SK-N-SH treated with all-trans-retinoic acid at 6 μM for 48 hours (cell line): Measurements from ENCODE around the gene GPANK1.
A peak's percentile ranks its signal among the peaks of the same experiment; 100 is the strongest.

Experiments used
- ATAC-seq: fragments of 200-7000 bp; cut with Tn5 transposase; 3 replicates; pipeline ENCODE4 v1.9.1; 2020; ENCODE audit warnings: mild to moderate bottlenecking, moderate library complexity
- ARNTL ChIP-seq: fragments of 450-650 bp; formaldehyde crosslinking; IDR thresholded peaks from 2 replicates; pipeline ENCODE4 v1.5.0; 2020; ENCODE audit warnings: low read depth, mild to moderate bottlenecking, moderate library complexity, borderline replicate concordance
- CSDC2 ChIP-seq: fragments of 250-450 bp; sonication (Bioruptor Pico); IDR thresholded peaks from 2 replicates; pipeline ENCODE4 v1.5.0; 2020; ENCODE audit warnings: mild to moderate bottlenecking, moderate library complexity
- ESRRG ChIP-seq: fragments of 250-450 bp; sonication (Bioruptor Pico); IDR thresholded peaks from 2 replicates; pipeline ENCODE4 v1.6.1; 2021; ENCODE audit warnings: mild to moderate bottlenecking
- GLIS3 ChIP-seq: fragments of 250-450 bp; sonication (Bioruptor Pico); IDR thresholded peaks from 2 replicates; pipeline ENCODE4 v1.5.0; 2020; ENCODE audit warnings: mild to moderate bottlenecking, moderate library complexity
- ISL1 ChIP-seq: fragments of 250-450 bp; sonication (Bioruptor Pico); IDR thresholded peaks from 2 replicates; pipeline ENCODE4 v2.1.2; 2022; ENCODE audit warnings: mild to moderate bottlenecking, moderate library complexity
- OSR1 ChIP-seq: fragments of 250-450 bp; sonication (Bioruptor Pico); IDR thresholded peaks from 2 replicates; pipeline ENCODE4 v1.8.0; 2022; ENCODE audit warnings: moderate library complexity, mild to moderate bottlenecking, inconsistent platforms
- PPARA ChIP-seq: fragments of 250-450 bp; sonication (Bioruptor Pico); IDR thresholded peaks from 2 replicates; pipeline ENCODE4 v1.5.0; 2020; ENCODE audit warnings: mild to moderate bottlenecking, borderline replicate concordance
- RARB ChIP-seq: fragments of 250-450 bp; sonication (Bioruptor Pico); IDR thresholded peaks from 2 replicates; pipeline ENCODE4 v1.8.0; 2021; ENCODE audit warnings: mild to moderate bottlenecking, moderate library complexity
- SNAI2 ChIP-seq: fragments of 250-450 bp; sonication (Bioruptor Pico); IDR thresholded peaks from 2 replicates; pipeline ENCODE4 v1.5.0; 2020; ENCODE audit warnings: mild to moderate bottlenecking, moderate library complexity
- TCF4 ChIP-seq: fragments of 250-450 bp; sonication (Bioruptor Pico); IDR thresholded peaks from 2 replicates; pipeline ENCODE4 v1.8.0; 2021; ENCODE audit warnings: mild to moderate bottlenecking, moderate library complexity, borderline replicate concordance
- ZC3H10 ChIP-seq: fragments of 250-450 bp; sonication (Bioruptor Pico); IDR thresholded peaks from 2 replicates; pipeline ENCODE4 v1.5.1; 2021; ENCODE audit warnings: mild to moderate bottlenecking, moderate library complexity
- ZFP3 ChIP-seq: fragments of 250-450 bp; sonication (Bioruptor Pico); IDR thresholded peaks from 2 replicates; pipeline ENCODE4 v1.5.0; 2020; ENCODE audit warnings: mild to moderate bottlenecking, moderate library complexity
- ZFP30 ChIP-seq: fragments of 450-650 bp; formaldehyde crosslinking; IDR thresholded peaks from 2 replicates; pipeline ENCODE4 v1.5.0; 2022; ENCODE audit warnings: mild to moderate bottlenecking, moderate library complexity
- ZNF565 ChIP-seq: fragments of 450-650 bp; formaldehyde crosslinking; conservative IDR thresholded peaks from 2 replicates; pipeline ENCODE4 v1.5.0; 2020; ENCODE audit warnings: low read depth, mild to moderate bottlenecking, moderate library complexity
- ZNF70 ChIP-seq: fragments of 450-650 bp; formaldehyde crosslinking; IDR thresholded peaks from 2 replicates; pipeline ENCODE4 v1.5.0; 2020; ENCODE audit warnings: mild to moderate bottlenecking, moderate library complexity
- ZNF8 ChIP-seq: fragments of 450-650 bp; formaldehyde crosslinking; IDR thresholded peaks from 2 replicates; pipeline ENCODE4 v1.5.0; 2020; ENCODE audit warnings: mild to moderate bottlenecking, moderate library complexity
- TF ChIP-seq, protein P1 (sequence below): fragments of 250-450 bp; sonication (Bioruptor Pico); IDR thresholded peaks from 2 replicates; pipeline ENCODE4 v1.8.0; 2020; ENCODE audit warnings: mild to moderate bottlenecking, moderate library complexity, borderline replicate concordance
- TF ChIP-seq, protein P2 (sequence below): fragments of 250-450 bp; sonication (Bioruptor Pico); IDR thresholded peaks from 2 replicates; pipeline ENCODE4 v1.8.0; 2021; ENCODE audit warnings: low read depth, mild to moderate bottlenecking, moderate library complexity, borderline replicate concordance
- TF ChIP-seq, protein P3 (sequence below): fragments of 250-450 bp; sonication (Bioruptor Pico); IDR thresholded peaks from 2 replicates; pipeline ENCODE4 v1.5.0; 2020; ENCODE audit warnings: mild to moderate bottlenecking, moderate library complexity
- TF ChIP-seq, protein P4 (sequence below): fragments of 250-450 bp; sonication (Bioruptor Pico); IDR thresholded peaks from 2 replicates; pipeline ENCODE4 v1.5.1; 2021; ENCODE audit warnings: mild to moderate bottlenecking, moderate library complexity

Gene GPANK1

DNA sequence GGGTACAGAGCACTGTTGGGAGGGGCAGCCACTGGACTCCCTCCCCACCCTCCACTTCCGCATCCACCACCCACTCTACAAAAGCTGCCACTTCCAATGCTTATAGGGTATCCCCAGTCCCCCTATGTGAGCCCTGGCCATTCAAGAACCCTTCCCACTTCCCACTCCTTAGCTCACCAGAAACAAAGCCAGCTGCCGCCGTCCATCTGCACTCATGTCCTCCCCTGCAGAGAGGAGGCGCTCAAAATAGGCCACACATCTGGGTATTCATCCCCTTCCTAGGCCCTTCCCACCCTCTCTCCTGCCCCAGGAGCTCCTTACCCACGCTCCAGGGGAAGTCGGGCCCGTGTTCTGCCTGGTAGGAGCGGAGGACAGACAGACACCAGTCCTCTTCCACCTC, 22.5 kb upstream of the GPANK1 start (continued):
- TF ChIP-seq, protein P1, sequence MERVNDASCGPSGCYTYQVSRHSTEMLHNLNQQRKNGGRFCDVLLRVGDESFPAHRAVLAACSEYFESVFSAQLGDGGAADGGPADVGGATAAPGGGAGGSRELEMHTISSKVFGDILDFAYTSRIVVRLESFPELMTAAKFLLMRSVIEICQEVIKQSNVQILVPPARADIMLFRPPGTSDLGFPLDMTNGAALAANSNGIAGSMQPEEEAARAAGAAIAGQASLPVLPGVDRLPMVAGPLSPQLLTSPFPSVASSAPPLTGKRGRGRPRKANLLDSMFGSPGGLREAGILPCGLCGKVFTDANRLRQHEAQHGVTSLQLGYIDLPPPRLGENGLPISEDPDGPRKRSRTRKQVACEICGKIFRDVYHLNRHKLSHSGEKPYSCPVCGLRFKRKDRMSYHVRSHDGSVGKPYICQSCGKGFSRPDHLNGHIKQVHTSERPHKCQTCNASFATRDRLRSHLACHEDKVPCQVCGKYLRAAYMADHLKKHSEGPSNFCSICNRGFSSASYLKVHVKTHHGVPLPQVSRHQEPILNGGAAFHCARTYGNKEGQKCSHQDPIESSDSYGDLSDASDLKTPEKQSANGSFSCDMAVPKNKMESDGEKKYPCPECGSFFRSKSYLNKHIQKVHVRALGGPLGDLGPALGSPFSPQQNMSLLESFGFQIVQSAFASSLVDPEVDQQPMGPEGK (CRISPR knock-in tag), result no peak
- no peak for TF ChIP-seq TCF4
- TF ChIP-seq, all 23 proteins: peak for 0

DNA sequence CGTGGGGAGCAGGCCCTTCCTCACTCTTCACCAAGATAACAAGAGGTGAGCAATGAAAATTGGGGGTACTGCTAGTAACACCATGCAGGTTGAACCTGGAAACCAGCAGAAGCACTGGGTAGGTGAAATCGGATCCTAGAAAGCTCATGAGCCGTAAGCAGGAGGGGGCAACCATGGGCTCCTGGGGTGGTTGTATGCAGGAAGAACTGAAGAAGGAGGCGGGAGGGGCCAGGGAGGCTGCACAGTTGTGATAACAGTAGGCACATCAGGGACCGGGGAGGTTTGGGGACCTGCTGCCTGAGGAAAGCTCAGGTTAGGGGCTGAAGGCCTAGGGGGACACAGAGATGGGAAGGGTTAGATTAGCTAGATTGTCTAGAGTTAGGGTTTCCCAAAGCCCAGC, 21.7 kb upstream of the GPANK1 start:
- ATAC-seq, result no peak
- TF ChIP-seq SNAI2 (CRISPR knock-in tag), result no peak

DNA sequence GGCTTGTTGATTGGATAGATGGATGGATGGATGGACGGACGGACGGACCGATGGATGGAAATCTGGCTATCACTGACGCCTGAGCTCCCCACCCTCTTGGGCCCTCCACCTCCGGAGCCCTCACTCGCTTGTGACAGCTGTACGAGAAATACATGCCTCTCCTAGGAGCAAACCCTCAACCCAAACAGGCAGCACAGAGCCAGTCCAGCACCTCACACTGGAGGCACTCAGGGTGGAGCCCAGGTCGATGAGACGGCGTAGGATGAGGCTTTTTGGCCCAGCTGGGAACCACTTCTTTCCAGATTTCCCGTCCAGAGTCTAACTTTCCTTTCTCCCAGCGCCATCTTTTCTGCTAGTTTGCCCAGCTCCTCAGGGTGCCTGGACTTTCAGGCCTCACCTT, 18.8 kb upstream of the GPANK1 start:
- no peak for ATAC-seq
- TF ChIP-seq ZNF565 (CRISPR knock-in tag) (no peak), ESRRG (no peak), OSR1 (no peak), ZNF70 (CRISPR knock-in tag) (no peak)
- TF ChIP-seq, protein P2, sequence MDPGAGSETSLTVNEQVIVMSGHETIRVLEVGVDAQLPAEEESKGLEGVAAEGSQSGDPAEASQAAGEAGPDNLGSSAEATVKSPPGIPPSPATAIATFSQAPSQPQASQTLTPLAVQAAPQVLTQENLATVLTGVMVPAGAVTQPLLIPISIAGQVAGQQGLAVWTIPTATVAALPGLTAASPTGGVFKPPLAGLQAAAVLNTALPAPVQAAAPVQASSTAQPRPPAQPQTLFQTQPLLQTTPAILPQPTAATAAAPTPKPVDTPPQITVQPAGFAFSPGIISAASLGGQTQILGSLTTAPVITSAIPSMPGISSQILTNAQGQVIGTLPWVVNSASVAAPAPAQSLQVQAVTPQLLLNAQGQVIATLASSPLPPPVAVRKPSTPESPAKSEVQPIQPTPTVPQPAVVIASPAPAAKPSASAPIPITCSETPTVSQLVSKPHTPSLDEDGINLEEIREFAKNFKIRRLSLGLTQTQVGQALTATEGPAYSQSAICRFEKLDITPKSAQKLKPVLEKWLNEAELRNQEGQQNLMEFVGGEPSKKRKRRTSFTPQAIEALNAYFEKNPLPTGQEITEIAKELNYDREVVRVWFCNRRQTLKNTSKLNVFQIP, result no peak
- TF ChIP-seq, protein P1 (CRISPR knock-in tag), result no peak

DNA sequence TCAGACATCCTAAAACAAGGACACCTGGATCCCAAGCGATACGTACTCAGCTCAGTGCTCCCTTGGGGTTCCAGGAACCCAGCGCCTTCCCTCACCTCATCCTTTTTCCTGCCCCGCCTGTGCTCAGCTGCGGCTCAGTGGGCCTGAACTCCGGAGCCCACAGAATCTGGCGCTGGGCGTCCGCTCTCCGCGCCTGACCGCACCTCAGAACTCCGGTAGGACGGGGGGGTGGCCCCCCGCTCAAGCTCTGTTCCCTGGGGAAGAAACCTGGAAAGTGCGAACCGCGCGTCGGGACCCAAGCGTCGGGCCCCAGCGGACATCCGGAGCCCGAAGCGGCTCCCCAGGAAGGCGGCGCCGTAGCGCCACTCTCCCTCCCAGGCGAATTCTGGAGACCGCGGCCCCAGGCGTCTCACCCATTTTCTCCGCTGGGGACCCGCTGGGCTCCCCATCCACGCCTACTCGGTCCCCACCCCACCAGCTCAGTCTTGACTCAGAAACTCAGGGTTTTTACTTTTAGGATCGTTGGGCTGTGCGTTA, 16.4 kb upstream of the GPANK1 start:
- TF ChIP-seq ARNTL (CRISPR knock-in tag) (no peak), ESRRG (no peak), ZC3H10 (no peak), CSDC2 (no peak), ZNF70 (CRISPR knock-in tag) (no peak), SNAI2 (CRISPR knock-in tag) (no peak), ZFP3 (CRISPR knock-in tag) (no peak), ISL1 (CRISPR knock-in tag) (no peak), OSR1 (no peak), RARB (CRISPR knock-in tag) (no peak), ZNF8 (CRISPR knock-in tag) (no peak), ZNF565 (CRISPR knock-in tag) (no peak), ZFP30 (CRISPR knock-in tag) (no peak), GLIS3 (CRISPR knock-in tag) (no peak), PPARA (CRISPR knock-in tag) (no peak), TCF4 (no peak)
- TF ChIP-seq, protein P1 (CRISPR knock-in tag), result no peak
- TF ChIP-seq, protein P3, sequence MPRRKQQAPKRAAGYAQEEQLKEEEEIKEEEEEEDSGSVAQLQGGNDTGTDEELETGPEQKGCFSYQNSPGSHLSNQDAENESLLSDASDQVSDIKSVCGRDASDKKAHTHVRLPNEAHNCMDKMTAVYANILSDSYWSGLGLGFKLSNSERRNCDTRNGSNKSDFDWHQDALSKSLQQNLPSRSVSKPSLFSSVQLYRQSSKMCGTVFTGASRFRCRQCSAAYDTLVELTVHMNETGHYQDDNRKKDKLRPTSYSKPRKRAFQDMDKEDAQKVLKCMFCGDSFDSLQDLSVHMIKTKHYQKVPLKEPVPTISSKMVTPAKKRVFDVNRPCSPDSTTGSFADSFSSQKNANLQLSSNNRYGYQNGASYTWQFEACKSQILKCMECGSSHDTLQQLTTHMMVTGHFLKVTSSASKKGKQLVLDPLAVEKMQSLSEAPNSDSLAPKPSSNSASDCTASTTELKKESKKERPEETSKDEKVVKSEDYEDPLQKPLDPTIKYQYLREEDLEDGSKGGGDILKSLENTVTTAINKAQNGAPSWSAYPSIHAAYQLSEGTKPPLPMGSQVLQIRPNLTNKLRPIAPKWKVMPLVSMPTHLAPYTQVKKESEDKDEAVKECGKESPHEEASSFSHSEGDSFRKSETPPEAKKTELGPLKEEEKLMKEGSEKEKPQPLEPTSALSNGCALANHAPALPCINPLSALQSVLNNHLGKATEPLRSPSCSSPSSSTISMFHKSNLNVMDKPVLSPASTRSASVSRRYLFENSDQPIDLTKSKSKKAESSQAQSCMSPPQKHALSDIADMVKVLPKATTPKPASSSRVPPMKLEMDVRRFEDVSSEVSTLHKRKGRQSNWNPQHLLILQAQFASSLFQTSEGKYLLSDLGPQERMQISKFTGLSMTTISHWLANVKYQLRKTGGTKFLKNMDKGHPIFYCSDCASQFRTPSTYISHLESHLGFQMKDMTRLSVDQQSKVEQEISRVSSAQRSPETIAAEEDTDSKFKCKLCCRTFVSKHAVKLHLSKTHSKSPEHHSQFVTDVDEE (CRISPR knock-in tag), result no peak
- TF ChIP-seq, protein P4, sequence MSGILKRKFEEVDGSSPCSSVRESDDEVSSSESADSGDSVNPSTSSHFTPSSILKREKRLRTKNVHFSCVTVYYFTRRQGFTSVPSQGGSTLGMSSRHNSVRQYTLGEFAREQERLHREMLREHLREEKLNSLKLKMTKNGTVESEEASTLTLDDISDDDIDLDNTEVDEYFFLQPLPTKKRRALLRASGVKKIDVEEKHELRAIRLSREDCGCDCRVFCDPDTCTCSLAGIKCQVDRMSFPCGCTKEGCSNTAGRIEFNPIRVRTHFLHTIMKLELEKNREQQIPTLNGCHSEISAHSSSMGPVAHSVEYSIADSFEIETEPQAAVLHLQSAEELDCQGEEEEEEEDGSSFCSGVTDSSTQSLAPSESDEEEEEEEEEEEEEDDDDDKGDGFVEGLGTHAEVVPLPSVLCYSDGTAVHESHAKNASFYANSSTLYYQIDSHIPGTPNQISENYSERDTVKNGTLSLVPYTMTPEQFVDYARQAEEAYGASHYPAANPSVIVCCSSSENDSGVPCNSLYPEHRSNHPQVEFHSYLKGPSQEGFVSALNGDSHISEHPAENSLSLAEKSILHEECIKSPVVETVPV, result no peak
- TF ChIP-seq, protein P2, result no peak
- ATAC-seq, result peak; percentile 24
